A673 (cell line): Measurements from ENCODE around the gene TNS1.

ENCODE experiments used
- EZH2 ChIP-seq: fragments of 200-600 bp; sonication (generic); IDR thresholded peaks from 2 replicates; pipeline ENCODE4 v1.6.1; 2017; ENCODE audit warnings: borderline replicate concordance, low read depth, mild to moderate bottlenecking, mixed read lengths, antibody characterized with exemption, low read length; ENCODE audit not compliant: poor library complexity, severe bottlenecking
- TF ChIP-seq, protein P1 (sequence below): fragments of 300-800, 200-600 bp; sonication (generic); conservative IDR thresholded peaks from 2 replicates; pipeline ENCODE4 v1.5.1; 2017; ENCODE audit warnings: low read depth, mild to moderate bottlenecking, antibody characterized with exemption, low read length, moderate library complexity, mixed read lengths

DNA sequence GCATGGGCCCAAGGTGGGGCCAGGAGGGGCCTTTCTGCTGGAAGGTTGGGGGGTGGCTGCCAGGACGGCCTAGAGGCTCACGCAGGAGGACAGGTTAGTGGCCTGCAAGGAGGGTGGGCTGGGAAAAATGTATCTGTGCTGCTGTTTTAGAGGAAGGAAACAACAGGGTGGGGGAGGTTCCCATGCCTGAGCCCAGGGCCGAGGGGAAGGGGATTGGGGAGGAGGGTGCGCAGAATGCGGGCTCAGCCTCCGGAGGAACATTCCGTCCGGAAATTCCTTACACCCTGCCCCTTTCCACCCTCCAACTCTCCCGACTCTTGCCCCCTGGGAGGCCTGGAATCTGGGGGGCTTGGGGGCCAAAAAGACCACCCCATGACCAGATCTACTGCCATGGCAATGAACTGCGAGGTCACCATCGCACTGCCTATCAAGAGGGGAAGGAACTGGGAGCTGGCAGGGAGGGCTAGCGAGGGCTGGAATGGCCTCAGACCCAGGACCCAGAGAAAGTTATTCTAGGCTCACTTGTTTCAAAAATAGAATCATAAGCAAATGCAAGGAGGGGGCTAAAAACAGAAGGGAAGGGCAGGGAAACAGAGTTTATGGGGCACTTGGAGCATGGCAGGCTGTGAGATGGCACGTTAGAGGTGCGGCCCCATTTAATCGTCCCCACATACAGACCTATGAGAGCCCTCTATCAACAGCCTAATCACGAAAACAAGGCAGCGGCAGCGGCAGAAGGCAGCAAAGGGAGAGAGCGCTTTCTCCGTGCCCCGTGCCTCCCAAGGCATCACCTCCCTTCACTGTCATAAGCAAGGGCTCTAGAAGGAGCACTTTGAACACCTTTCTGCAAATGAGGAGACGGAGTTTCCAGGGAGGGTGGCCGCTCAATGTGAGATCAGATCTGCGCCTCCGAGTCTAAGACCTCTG is 90.4 kb downstream of the TNS1 start:
- TF ChIP-seq, protein P1, sequence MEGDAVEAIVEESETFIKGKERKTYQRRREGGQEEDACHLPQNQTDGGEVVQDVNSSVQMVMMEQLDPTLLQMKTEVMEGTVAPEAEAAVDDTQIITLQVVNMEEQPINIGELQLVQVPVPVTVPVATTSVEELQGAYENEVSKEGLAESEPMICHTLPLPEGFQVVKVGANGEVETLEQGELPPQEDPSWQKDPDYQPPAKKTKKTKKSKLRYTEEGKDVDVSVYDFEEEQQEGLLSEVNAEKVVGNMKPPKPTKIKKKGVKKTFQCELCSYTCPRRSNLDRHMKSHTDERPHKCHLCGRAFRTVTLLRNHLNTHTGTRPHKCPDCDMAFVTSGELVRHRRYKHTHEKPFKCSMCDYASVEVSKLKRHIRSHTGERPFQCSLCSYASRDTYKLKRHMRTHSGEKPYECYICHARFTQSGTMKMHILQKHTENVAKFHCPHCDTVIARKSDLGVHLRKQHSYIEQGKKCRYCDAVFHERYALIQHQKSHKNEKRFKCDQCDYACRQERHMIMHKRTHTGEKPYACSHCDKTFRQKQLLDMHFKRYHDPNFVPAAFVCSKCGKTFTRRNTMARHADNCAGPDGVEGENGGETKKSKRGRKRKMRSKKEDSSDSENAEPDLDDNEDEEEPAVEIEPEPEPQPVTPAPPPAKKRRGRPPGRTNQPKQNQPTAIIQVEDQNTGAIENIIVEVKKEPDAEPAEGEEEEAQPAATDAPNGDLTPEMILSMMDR = no peak
- no peak for TF ChIP-seq EZH2
